Measurements from ENCODE around the gene PTS.
"Not testable (repeated sequence)": the region's sequence is repeated elsewhere in the genome, so short reads cannot be mapped to it uniquely, and the experiment has no call there.

PTS gene

GRCh38 chr11:112226062-112226830 is at the start of gene PTS:
TSS of gene PTS (plus strand) at chr11:112226428. CDS start at chr11:112226444, 16 bp downstream.
- Histone ChIP-seq H3K9me3 (ENCODE audit: control insufficient read depth, insufficient read depth, low read length) (no peaks in the 10 kb centered on the region), H3K4me3 (ENCODE audit: low read depth, low read length) (peak within 1 kb of the TSS; percentile 91), H3K4me1 (ENCODE audit: control insufficient read depth, insufficient read depth, low read length) (peaks cover 6% of the 10 kb centered on the region; the same call in 1 of the 2 replicates), H3K9ac (ENCODE audit: low read depth, low read length) (peak within 1 kb of the TSS; percentile 88), H3K27me3 (ENCODE audit: control insufficient read depth, insufficient read depth, low read length) (peaks cover 5% of the 10 kb centered on the region), H3K36me3 (ENCODE audit: control insufficient read depth, insufficient read depth, low read length) (peaks cover 27% of the 10 kb centered on the region), H3K27ac (ENCODE audit: low read depth, low read length) (peak within 1 kb of the TSS; percentile 90)

- no peak overlapping the region for H3K27ac ChIP-seq (ENCODE audit: low read depth, low read length)
- H3K4me1 ChIP-seq (ENCODE audit: control insufficient read depth, insufficient read depth, low read length) = no peaks in the 10 kb centered on the region
- no peak overlapping the region for H3K4me3 ChIP-seq (ENCODE audit: low read depth, low read length)
- H3K9me3 ChIP-seq (ENCODE audit: control insufficient read depth, insufficient read depth, low read length) = no peaks in the 10 kb centered on the region
- H3K36me3 ChIP-seq (ENCODE audit: control insufficient read depth, insufficient read depth, low read length) = no peaks in the 10 kb centered on the region
- no peaks in the 10 kb centered on the region for H3K27me3 ChIP-seq (ENCODE audit: control insufficient read depth, insufficient read depth, low read length)
- H3K9ac ChIP-seq (ENCODE audit: low read depth, low read length) = no peak overlapping the region
Observed at GRCh38 chr11:112177589-112177988, 48.6 kb upstream of the PTS start.

GRCh38 chr11:112178428-112178827 is 47.8 kb upstream of the PTS start:
- Histone ChIP-seq H3K4me1 (ENCODE audit: control insufficient read depth, insufficient read depth, low read length) (no peaks in the 10 kb centered on the region), H3K27me3 (ENCODE audit: control insufficient read depth, insufficient read depth, low read length) (no peaks in the 10 kb centered on the region), H3K36me3 (ENCODE audit: control insufficient read depth, insufficient read depth, low read length) (no peaks in the 10 kb centered on the region), H3K27ac (ENCODE audit: low read depth, low read length) (no peak overlapping the region), H3K4me3 (ENCODE audit: low read depth, low read length) (no peak overlapping the region), H3K9ac (ENCODE audit: low read depth, low read length) (no peak overlapping the region), H3K9me3 (ENCODE audit: control insufficient read depth, insufficient read depth, low read length) (no peaks in the 10 kb centered on the region)

GRCh38 chr11:112178936-112179335 is 47.3 kb upstream of the PTS start:
- no peaks in the 10 kb centered on the region for H3K9me3 ChIP-seq (ENCODE audit: control insufficient read depth, insufficient read depth, low read length)
- H3K27me3 ChIP-seq (ENCODE audit: control insufficient read depth, insufficient read depth, low read length) = no peaks in the 10 kb centered on the region
- H3K36me3 ChIP-seq (ENCODE audit: control insufficient read depth, insufficient read depth, low read length) = no peaks in the 10 kb centered on the region
- H3K9ac ChIP-seq (ENCODE audit: low read depth, low read length) = no peak overlapping the region
- H3K27ac ChIP-seq (ENCODE audit: low read depth, low read length) = no peak overlapping the region
- no peak overlapping the region for H3K4me3 ChIP-seq (ENCODE audit: low read depth, low read length)
- no peaks in the 10 kb centered on the region for H3K4me1 ChIP-seq (ENCODE audit: control insufficient read depth, insufficient read depth, low read length)

- peaks cover under 1% of the 10 kb centered on the region; the same call in 1 of the 2 replicates for H3K4me1 ChIP-seq (ENCODE audit: control insufficient read depth, insufficient read depth, low read length)
- H3K9ac ChIP-seq (ENCODE audit: low read depth, low read length) = no peak overlapping the region
- no peaks in the 10 kb centered on the region for H3K36me3 ChIP-seq (ENCODE audit: control insufficient read depth, insufficient read depth, low read length)
- H3K4me3 ChIP-seq (ENCODE audit: low read depth, low read length) = no peak overlapping the region
- no peaks in the 10 kb centered on the region for H3K9me3 ChIP-seq (ENCODE audit: control insufficient read depth, insufficient read depth, low read length)
- H3K27me3 ChIP-seq (ENCODE audit: control insufficient read depth, insufficient read depth, low read length) = no peaks in the 10 kb centered on the region
- H3K27ac ChIP-seq (ENCODE audit: low read depth, low read length) = no peak overlapping the region
Observed at GRCh38 chr11:112179601-112180000, 46.6 kb upstream of the PTS start.

GRCh38 chr11:112182867-112183266 is 43.4 kb upstream of the PTS start:
- no peak overlapping the region for H3K4me3 ChIP-seq (ENCODE audit: low read depth, low read length)
- no peaks in the 10 kb centered on the region for H3K27me3 ChIP-seq (ENCODE audit: control insufficient read depth, insufficient read depth, low read length)
- H3K27ac ChIP-seq (ENCODE audit: low read depth, low read length) = no peak overlapping the region
- peaks cover 2% of the 10 kb centered on the region; the same call in 1 of the 2 replicates for H3K4me1 ChIP-seq (ENCODE audit: control insufficient read depth, insufficient read depth, low read length)
- no peaks in the 10 kb centered on the region for H3K9me3 ChIP-seq (ENCODE audit: control insufficient read depth, insufficient read depth, low read length)
- H3K9ac ChIP-seq (ENCODE audit: low read depth, low read length) = no peak overlapping the region
- H3K36me3 ChIP-seq (ENCODE audit: control insufficient read depth, insufficient read depth, low read length) = no peaks in the 10 kb centered on the region

GRCh38 chr11:112185883-112186282 is 40.3 kb upstream of the PTS start:
- H3K36me3 ChIP-seq (ENCODE audit: control insufficient read depth, insufficient read depth, low read length) = no peaks in the 10 kb centered on the region
- no peak overlapping the region for H3K9ac ChIP-seq (ENCODE audit: low read depth, low read length)
- no peaks in the 10 kb centered on the region for H3K9me3 ChIP-seq (ENCODE audit: control insufficient read depth, insufficient read depth, low read length)
- H3K27me3 ChIP-seq (ENCODE audit: control insufficient read depth, insufficient read depth, low read length) = no peaks in the 10 kb centered on the region
- no peak overlapping the region for H3K27ac ChIP-seq (ENCODE audit: low read depth, low read length)
- no peak overlapping the region for H3K4me3 ChIP-seq (ENCODE audit: low read depth, low read length)
- H3K4me1 ChIP-seq (ENCODE audit: control insufficient read depth, insufficient read depth, low read length) = peaks cover 2% of the 10 kb centered on the region; the same call in 1 of the 2 replicates

GRCh38 chr11:112186304-112186703 is 39.9 kb upstream of the PTS start:
- H3K36me3 ChIP-seq (ENCODE audit: control insufficient read depth, insufficient read depth, low read length) = no peaks in the 10 kb centered on the region
- H3K27me3 ChIP-seq (ENCODE audit: control insufficient read depth, insufficient read depth, low read length) = no peaks in the 10 kb centered on the region
- peaks cover 2% of the 10 kb centered on the region; the same call in 1 of the 2 replicates for H3K4me1 ChIP-seq (ENCODE audit: control insufficient read depth, insufficient read depth, low read length)
- no peak overlapping the region for H3K4me3 ChIP-seq (ENCODE audit: low read depth, low read length)
- no peak overlapping the region for H3K9ac ChIP-seq (ENCODE audit: low read depth, low read length)
- no peaks in the 10 kb centered on the region for H3K9me3 ChIP-seq (ENCODE audit: control insufficient read depth, insufficient read depth, low read length)
- H3K27ac ChIP-seq (ENCODE audit: low read depth, low read length) = no peak overlapping the region

GRCh38 chr11:112195113-112195512 is 31.1 kb upstream of the PTS start:
- H3K9ac ChIP-seq (ENCODE audit: low read depth, low read length); H3K4me1 ChIP-seq (ENCODE audit: control insufficient read depth, insufficient read depth, low read length); H3K9me3 ChIP-seq (ENCODE audit: control insufficient read depth, insufficient read depth, low read length); H3K36me3 ChIP-seq (ENCODE audit: control insufficient read depth, insufficient read depth, low read length); H3K27ac ChIP-seq (ENCODE audit: low read depth, low read length); H3K27me3 ChIP-seq (ENCODE audit: control insufficient read depth, insufficient read depth, low read length); H3K4me3 ChIP-seq (ENCODE audit: low read depth, low read length): not testable (repeated sequence)

- H3K27me3 ChIP-seq (ENCODE audit: control insufficient read depth, insufficient read depth, low read length) = no peaks in the 10 kb centered on the region
- no peaks in the 10 kb centered on the region for H3K4me1 ChIP-seq (ENCODE audit: control insufficient read depth, insufficient read depth, low read length)
- H3K4me3 ChIP-seq (ENCODE audit: low read depth, low read length) = no peak overlapping the region
- H3K9me3 ChIP-seq (ENCODE audit: control insufficient read depth, insufficient read depth, low read length) = no peaks in the 10 kb centered on the region
- no peaks in the 10 kb centered on the region for H3K36me3 ChIP-seq (ENCODE audit: control insufficient read depth, insufficient read depth, low read length)
- H3K9ac ChIP-seq (ENCODE audit: low read depth, low read length) = no peak overlapping the region
- H3K27ac ChIP-seq (ENCODE audit: low read depth, low read length) = no peak overlapping the region
Observed at GRCh38 chr11:112195951-112196351, 30.3 kb upstream of the PTS start.

- Histone ChIP-seq H3K4me3 (ENCODE audit: low read depth, low read length) (no peak overlapping the region), H3K9ac (ENCODE audit: low read depth, low read length) (no peak overlapping the region), H3K9me3 (ENCODE audit: control insufficient read depth, insufficient read depth, low read length) (no peaks in the 10 kb centered on the region), H3K27me3 (ENCODE audit: control insufficient read depth, insufficient read depth, low read length) (no peaks in the 10 kb centered on the region), H3K4me1 (ENCODE audit: control insufficient read depth, insufficient read depth, low read length) (no peaks in the 10 kb centered on the region), H3K36me3 (ENCODE audit: control insufficient read depth, insufficient read depth, low read length) (no peaks in the 10 kb centered on the region), H3K27ac (ENCODE audit: low read depth, low read length) (no peak overlapping the region)
Observed at GRCh38 chr11:112196519-112197087, 29.6 kb upstream of the PTS start.

Data from HUES48 (cell line).